Measurements from ENCODE around the gene GRK5.

Gene GRK5

DNA sequence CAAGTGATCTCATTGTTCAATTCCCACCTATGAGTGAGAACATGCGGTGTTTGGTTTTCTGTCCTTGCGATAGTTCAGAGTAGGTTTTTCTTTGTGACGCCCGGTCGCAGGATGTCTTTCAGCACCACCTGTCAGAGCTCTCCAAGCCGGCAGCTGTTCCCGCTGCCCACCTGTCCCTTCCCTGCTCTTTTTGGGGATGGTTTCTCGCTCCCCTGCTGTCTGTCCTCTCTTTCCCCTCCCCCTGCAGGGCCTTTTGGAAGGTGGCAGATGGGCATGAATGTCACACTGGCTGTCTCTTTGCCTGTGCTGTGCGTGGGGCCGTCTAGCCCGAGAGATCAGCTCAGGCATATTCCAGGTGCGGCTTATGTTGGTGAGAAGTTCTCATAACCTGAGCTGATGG lies 137.0 kb downstream of the GRK5 start:
- DNase-seq (ENCODE audit: low read depth), result no peak

DNA sequence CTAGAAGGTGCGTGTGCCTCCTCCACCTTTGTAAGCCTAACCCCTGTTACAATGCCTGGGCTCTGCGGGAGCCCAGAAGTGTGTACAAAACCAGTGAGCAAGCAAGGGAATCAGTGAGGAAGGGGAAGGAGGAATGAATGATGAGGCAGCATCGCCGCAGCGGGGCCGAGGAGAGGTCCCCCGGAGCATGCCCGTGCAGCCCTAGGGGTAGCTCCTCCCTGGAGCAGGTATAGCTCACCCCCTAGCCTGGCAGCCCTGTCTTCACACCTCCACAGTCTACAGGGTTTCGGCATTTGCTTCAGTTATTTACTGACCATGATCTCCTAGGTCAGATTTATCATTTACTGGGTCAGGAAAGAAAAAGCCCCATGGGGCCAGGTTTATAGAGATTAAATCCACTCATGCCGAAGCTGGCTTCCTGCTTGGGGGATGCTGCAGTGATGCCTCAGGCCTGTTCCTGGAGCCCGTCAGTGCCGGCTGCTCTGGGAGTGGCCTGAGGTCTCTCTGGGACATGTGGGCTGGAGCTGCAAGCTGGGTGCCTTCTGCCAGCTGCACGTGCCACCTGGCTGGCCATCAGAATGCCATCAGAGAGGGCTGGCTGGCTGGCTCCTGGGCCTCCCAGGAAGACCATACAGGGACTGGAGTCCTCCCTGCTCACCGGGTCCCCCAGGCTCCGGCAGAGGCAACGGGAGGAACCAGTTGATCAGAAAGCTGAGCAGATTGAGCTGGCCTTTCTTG lies 138.9 kb downstream of the GRK5 start:
- DNase-seq (ENCODE audit: low read depth), result no peak

DNA sequence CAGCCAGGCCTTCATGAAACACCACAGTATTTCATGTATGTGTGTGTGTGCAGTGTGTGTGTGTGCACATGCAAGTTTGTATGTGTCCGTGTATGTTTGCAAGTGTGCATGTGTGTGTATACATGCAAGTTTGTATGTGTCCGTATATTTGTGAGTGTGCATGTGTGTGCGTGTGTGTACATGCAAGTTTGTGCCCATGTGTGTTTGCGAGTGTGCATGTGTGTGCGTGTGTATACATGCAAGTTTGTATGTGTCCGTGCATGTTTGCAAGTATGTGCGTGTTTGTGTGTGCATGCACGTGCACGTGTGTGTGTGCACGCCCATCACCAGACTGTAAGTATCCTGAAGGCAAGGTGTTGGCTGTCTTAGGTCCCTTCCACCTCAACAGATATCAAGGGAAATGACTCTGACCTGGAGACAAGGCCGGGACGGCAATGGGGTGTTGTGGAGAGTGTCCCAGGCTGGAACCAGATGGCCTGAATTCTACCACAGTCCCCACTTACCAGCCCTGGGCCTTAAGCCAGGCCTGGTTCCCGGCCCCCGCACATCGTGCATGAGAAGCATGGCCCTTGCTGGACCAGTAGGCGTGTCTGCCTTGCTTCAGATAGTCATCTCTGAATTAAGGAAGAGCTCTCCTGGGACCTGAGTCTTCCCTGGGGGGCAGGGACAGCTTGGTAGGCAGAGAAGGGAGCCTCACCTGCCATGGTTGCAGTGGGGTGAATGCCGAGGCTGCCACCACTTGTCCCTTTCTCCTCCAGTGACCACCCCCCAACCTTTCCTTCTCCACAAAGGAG lies 140.0 kb downstream of the GRK5 start:
- no peak for DNase-seq (ENCODE audit: low read depth)

DNA sequence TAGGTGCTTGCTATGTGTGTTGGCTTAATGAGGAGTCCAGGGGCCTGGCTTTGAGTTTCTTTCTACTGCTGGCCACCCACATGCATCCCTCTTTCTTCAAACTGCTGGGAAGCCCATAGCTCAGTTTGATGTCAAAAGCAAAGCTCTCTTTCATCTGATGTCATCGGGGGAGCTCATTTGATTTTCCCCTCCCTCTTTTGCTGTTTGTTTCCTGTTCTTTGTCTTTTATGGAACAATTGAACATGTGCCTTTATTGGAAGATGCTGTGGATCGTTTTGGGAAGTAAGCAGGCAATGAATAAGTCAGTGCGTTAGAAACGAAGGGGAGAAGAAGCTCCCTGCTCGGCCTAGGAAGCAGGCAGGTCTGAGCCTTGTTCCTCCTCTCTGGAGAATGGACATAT lies 140.7 kb downstream of the GRK5 start:
- no peak for DNase-seq (ENCODE audit: low read depth)

DNA sequence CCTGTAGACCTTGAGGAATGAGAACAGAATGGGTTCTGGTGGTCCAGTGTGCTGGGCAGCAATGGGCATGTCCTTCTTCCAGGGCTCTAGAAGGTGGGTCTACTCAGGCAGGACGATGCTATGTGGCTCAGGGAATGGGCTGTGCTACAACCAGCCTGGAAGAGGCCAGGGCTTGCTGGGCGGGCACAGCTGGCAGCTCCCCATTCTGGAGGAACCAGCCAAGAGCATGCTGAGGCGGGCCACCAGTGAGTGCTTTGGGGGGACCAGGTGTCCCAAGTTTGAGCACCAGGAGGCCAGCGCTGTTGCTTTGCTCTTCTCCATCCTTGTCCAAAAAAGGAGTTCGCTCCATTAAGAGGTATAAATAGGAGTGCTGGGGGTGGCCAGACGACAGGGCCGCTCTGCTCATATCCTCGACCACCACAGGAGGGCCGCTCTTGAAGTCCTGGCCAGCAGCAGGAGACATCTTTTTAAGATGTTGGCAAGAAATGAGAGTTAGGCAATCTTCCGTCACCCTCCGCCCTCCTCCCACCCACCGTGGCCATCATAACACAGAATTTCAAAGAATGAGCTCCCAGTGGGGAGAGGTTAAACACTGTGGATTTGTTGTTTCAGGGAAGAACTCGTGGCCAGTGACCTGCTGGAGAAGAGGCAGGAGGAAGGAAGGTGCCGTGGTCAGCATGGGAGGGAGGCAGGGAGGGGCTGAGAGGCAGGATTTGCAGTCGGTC lies 141.3 kb downstream of the GRK5 start:
- no peak for DNase-seq (ENCODE audit: low read depth)

DNA sequence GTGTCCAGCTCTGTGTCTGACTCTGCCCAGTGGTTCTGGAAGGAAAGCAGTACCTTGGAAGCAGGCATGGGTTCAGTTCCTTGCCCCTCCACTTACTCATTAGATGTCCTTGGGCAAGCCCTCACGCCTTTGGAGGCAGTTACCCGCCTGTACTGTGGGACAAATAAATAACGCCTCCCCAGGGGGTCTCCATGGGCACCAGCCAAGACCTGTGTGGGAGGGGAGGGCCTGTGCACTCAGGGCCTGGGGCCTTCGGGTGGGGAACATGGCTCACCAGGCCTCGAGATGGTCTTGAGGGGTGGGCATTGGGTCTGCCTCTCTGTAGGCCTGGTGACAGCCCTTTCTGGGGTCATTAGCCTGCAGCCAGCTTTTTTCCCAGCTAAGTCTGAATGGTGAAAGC lies 142.0 kb downstream of the GRK5 start:
- no peak for DNase-seq (ENCODE audit: low read depth)

DNA sequence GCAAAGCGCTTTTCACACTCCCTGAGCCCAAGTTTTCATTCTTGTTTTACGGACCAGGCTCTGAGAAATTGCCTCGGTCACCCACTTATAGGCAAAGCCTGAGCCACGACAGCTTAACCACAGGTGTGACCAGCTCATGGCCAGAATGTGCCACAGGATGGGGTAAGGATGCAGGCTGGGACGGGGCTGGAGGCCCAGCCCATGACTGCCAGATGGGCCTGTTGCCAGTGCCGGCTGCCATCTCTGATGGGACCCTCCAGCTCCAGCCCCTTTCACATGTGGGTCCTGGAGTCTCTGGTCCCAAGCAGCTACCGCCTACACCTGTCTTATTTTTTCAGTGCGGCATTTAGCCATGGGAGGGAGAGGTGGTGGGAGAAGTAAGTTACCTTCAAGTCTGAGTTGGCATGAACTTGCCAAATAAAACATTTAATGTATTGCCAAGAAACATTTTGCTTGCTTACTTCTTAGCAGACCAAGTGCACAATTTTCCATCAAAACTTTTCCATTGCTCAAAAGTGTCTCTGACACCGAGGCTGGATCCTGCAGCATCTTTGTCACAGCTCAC lies 142.6 kb downstream of the GRK5 start:
- DNase-seq (ENCODE audit: low read depth), result no peak

DNA sequence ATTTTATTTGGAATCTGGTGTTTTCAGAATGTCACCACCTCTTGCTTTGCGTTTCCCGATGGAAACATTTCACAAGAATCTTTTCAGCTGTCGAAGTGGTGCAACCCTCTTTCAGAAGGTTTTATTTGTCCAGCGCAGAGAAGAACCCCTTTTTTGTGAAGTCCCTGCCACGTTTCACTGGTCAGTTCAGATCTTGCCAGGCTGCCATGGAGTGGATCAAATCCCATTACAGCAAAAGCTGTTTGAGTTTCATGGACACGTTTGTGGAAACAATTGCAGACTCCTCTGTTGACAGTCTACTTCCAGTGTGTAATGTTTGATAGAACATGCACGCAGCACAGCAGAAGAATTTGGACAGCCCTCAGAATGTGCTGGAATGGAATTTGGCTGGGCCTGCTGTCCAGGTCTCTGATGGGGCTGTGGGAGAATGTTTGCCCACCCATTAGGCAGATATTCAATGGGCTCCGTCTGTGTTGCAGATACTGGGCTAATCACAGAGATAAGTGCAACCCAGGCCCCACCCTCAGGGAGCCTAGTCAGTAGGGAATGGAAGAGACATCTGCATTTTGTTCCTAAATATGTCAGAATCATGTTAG lies 143.2 kb downstream of the GRK5 start:
- DNase-seq (ENCODE audit: low read depth), result no peak

DNA sequence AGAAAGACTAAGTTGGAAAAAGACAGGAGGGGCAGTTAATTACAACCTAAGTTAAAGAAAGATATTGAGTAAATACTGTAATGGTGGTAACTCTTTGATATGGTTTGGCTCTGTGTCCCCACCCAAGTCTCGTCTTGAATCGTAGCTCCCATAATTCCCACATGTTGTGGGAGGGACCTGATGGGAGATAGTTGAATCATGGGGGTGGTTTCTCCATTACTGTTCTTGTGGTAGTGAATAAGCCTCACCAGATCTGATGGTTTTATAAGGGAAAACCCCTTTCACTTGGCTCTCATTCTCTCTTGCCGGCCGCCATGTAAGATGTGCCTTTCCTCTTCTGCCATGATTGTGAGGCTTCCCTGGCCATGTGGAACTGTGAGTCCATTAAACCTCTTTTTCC lies 143.8 kb downstream of the GRK5 start:
- DNase-seq (ENCODE audit: low read depth), result no peak

DNA sequence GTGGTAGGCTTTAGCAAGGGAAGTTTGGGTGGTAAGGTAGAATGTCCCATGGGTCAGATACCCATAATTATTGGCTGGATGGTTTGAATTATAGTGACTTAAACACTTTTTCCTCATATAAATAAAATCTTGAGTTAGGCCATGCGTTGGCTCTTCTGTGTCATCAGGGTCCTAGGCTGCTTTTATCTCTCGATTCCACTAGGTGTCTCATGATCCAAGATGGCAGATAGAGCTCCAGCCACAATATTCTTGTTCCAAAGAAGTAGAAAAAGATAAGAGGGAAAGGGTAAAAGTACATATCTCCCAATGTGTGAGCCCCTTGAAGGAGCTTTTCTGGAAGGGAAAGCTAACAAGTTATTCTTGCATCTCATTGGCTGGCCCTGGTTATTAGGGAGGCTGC lies 144.7 kb downstream of the GRK5 start:
- DNase-seq (ENCODE audit: low read depth), result no peak

DNA sequence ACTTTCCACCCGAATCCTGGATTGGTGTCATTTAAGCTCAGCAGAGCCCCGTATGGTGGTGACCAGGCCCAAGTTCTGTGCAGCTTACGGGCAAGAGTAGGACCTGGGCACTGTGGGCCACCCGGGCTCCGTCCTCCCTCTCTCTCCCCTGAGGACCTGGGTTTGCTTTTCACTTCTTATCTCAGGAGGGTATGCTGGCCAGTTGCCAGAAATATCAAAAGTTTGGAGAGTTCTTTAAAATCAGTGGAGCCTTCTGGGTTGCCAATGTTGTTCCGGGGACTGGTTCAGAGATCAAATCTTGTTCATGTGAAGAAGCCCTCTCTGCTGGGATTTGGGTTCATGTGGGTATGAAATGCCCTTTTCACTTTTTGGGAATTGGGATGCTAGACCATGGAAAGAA lies 145.4 kb downstream of the GRK5 start:
- no peak for DNase-seq (ENCODE audit: low read depth)

DNA sequence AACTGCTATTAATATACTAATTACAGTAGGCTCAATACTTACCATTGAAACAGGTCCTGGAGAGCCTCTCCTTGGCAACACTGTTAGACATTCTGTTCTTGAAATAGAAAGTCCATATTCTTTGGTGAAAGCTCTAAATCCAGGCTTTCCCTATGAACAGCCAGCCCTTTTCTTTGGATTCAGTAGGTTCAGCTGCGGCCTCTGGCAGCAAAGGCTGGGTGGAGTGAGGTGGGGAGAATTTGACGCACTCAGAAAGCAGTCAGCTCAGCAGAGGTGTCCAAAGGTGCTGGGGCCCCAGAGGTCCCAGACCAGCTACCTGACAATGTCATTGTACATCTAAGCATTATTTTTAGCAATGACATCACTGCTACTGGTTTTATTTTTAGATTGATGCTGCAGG lies 146.1 kb downstream of the GRK5 start:
- no peak for DNase-seq (ENCODE audit: low read depth)

DNA sequence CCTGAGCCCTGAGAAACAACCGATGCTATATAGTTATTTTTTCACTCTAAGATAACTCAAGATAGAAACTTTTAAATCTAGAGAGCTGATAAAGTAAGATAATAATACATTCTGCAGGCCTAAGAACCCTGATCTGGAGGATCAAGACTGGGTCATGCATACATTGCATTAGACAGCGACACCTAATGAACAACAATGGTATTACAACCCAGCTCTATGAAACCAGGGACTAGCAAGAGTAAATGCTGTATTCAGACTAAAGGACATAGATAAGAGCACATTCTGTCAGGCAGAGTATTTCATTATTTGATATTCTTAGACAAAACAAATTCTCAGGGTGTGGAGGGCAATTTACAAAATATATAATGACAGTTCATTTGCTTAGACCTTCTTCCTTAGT lies 148.6 kb downstream of the GRK5 start:
- no peak for DNase-seq (ENCODE audit: low read depth)

DNA sequence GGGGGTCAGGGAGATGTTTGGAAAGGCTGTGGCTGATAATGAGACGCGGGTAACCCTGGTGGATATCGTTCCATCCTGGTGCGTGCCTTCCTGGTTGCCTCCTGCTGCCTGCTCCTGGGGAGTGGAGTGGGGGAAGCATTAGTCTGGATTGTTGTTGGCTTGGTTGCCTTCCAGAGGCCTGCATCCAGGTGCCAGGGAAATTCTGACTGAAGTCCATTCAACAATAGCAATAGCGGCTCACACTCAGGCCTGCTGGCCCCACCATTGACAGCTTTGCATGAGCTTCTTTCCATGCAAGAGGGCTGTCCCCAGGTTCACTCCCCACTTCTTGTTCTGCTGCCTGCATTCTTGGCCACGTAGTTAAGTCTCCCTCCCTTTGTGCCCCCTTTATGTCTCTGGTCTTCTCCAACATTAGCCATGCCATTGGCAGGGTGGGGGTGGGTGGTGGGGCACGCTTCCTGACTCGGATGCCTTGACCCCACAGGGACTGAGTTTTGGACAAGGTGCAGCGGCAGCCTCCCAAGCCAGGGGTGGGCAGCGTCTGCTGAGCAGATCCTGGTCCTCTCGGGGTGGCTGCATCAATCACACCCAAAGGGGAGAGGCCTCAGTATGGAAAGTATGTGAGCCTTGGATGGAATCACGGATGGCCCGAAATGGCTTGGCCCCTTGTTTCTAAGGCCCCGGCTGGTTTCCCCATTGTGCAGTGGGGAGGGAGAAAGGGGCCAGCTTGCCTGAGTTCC lies 150.2 kb downstream of the GRK5 start:
- DNase-seq (ENCODE audit: low read depth), result no peak

DNA sequence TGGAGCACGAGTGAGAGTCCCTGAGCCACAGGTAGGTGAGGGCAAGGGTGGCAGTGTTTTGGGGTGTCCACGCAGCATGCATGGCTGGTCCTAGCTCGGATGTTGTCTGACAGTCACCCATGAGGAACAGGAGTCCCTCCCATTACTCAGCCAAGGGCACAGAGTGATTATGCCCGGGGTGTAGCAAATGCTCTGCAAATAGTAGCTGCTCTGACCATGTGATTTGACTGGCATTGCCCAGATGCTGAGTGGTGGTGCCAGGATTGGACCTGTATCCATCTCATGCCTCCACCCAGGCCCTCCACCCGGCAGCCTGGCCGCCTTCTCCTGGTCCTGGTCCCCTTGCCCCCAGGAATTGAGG lies 150.8 kb downstream of the GRK5 start:
- no peak for DNase-seq (ENCODE audit: low read depth)

DNA sequence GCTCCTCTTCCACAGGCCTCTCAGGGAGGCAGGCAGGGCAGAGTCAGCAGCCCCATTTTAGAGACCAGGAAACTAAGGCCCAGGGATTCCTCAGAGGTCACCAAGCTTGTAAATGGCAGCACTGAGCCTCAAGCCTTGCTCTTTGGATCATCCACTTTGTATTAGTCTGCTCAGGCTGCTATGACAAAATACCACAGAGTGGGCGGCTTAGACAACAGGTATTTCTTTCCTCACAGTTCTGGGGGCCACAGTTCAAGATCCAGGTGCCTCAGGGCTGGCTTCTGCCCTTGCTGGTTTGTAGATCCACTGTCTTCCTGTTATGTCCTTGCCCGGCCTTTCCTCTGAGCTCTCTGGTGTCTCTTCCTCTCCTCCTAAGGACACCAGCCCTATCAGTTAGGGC lies 151.2 kb downstream of the GRK5 start:
- no peak for DNase-seq (ENCODE audit: low read depth)

DNA sequence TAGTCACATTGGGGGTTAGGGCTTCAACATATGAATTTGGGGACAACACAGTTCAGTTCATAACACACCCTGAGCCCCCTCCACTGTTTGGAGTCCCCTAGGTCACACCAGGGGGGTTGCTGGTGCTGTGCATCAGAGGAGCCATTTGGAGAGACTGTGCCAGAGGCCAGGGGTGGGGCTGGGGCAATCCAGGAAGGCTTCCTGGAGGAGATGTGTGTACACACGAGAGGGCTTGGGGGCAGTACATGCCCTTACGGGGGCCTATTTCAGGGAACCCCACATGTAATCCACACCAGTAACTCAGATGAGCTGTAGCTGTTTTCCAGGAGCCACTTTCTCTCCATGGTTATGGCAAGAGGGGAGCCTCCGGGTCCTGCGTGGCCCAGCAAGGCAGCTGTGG lies 151.7 kb downstream of the GRK5 start:
- no peak for DNase-seq (ENCODE audit: low read depth)

DNA sequence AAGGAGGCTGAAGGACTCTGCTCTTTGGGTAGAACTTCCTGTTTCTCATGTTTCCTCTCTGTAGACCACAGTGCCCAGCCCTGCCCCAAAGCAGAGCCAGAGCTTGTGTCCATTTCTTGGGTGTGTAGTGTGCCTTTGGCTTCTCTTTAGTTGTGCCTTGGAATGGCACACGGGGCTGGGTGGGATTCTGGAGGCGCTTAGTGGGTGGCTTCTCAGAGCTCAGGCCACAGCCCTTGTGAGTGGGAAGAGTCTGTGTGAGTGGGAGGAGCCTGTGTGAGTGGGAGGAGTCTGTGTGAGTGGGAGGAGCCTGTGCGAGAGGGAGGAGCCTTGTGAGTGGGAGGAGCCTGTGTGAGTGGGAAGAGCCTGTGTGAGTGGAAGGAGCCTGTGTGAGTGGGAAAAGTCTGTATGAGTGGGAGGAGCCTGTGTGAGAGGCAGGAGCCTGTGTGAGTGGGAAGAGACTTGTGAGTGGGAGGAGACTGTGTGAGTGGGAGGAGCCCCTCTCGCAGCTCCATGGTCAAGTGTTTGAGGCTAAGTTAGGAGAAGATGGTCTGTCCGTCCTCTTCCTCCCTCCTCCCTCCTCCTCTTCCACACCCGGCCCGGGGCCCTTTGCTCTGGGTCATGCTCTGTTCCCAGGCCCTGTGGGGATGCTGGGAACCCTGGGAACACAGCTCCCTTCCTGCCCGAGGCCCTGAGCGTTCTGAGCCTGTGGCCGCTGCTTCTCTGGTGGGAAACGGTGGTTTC lies 153.0 kb downstream of the GRK5 start:
- DNase-seq (ENCODE audit: low read depth), result no peak

DNA sequence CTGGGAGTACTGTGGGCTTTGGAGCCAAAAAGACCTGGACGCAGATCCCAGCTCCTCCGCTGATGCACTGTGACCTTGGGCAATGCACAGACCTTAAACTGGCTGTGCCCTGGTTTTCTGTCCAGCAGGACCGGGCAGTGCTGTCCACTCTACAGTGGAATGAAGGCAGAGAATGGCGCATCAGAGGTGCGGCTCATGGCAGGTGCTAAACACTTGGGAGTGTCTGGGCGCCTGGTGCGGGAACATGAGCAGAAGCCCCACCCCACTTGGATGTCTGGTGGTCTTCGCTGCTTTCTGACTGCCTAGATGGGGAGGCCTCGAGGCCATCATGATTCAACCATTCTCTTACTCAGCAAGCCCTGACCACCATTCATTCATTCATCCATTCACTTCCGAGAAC lies 153.7 kb downstream of the GRK5 start:
- no peak for DNase-seq (ENCODE audit: low read depth)

DNA sequence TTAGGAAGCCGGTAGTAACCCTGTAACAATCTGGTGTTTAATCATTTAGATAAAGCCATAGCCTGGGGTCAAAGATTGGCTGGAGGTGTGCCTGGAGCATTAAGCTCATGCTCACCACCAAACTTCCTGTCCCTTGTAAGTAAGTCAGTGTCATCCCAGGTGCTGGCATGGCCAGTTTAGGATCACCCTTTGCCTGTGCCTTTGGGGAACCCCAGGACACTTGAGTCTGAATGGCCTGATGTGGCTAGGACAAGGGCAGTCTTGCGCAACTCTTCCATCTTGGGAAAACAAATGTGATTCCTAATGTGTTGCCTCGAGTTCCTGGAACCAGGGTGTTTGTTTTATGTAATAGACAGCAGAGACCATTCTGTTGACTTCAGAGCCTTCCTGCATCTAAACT lies 154.8 kb downstream of the GRK5 start:
- DNase-seq (ENCODE audit: low read depth), result no peak
